GM18507 (cell line): ENCODE measurements around the gene HAUS3.

ENCODE experiments used
- DNase-seq: peaks from one replicate; pipeline ENCODE4 v3.0.0; 2011; ENCODE audit warnings: low read depth; ENCODE audit not compliant: insufficient read length; ENCODE audit errors: extremely low spot score
- FAIRE-seq: peaks from 2 replicates; lab custom pipeline; 2011; peaks lifted over from hg19 to GRCh38; lab: Jason Lieb, UNC

Gene HAUS3

GRCh38 chr4:2241410-2242353, at the start of gene HAUS3, which contains the start of gene POLN:
TSS of gene HAUS3 (minus strand) at chr4:2242121. CDS start at chr4:2240946, 1,175 bp downstream.
TSS of gene POLN (minus strand) at chr4:2242121. CDS start at chr4:2229231, 12,890 bp downstream.
- FAIRE-seq, result peak; percentile 99
- DNase-seq, result peak; percentile 97

DNA sequence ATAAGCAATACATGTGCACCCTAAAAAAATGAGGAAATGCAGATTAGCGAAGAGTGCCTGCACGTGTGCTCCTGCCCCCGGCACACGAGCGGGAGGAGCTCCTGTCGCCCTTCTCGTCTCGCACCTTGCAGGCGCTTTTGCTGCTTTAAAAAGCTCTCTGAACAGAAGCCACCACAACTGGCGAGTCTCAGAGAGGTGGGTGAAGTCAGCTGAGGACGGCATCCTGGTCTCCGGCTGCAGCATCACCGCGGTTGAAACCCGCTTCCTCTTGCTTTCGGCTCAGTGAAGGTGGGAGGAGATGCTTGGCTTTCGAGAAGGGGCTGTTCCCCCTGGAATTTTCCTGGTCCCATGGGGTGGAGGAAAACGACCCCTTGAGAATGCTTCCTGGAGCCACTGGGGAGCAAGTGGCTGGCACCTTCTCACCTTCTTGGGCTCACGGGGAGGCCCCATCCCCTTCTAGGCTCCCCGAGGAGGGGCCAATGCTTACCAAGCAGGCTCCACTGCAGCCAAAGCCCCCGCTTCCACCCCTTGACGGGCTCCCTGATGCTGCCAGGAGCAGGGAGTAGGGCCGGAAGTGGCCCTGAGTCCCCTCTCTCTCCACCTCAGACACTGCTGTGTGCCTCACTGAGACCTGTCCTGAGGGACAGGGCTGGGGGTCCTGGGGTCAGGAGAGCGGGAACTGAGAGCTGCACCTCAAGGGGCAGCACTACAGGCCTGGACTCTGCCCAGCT, 49.2 kb upstream of the HAUS3 start:
- FAIRE-seq (peak; percentile 33), DNase-seq (peak; percentile 22)

DNA sequence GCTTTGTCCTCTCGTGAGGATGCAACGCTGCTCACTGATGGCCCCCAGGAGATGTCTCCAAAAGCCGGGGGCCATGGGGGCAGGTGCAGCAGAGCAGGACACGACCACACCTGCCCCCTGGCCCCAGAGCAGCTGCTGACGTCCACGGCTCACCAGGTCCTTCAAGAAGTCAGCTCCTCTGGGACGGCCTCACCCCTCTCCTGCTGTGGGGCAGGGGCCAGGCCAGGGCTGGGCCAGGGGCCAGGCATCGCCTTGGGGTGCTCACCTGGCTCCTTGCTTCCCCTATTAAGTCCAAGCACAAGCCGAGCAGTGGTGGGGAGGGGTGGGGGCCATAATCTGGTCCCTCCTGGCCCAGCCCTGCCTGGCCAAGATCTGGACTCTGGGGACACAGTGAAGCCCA, 48.6 kb upstream of the HAUS3 start:
- FAIRE-seq (no peak), DNase-seq (no peak)

- DNase-seq (no peak), FAIRE-seq (no peak)
Measured at GRCh38 chr4:2289955-2290333, 48.0 kb upstream of the HAUS3 start.

GRCh38 chr4:2289311-2289954, 47.5 kb upstream of the HAUS3 start:
- DNase-seq (no peak), FAIRE-seq (no peak)

DNA sequence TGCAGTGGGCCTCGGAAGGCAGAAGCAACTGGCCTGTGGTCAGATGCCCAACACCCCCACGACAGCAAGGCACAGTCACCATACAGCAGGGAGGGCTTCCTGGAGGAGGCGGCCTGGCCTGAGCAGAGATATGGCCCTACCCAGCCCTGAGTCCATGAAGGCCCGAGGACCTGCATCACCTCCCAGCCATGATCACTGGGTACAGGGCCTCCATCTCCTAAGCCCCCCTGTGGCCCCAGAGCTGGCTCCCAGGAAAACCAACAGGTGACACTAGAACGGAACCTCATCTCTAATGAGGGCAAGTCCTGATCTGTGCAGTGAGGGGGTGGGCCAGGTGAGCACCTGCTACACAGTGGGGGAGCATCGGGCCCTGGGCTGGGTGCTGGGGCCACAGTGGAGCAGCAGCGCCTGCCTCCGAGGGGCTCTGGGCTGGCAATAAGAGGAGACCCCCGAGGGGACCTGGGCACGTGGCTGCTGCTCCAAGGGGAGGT, 46.2 kb upstream of the HAUS3 start:
- DNase-seq (no peak), FAIRE-seq (no peak)

- DNase-seq (no peak), FAIRE-seq (no peak)
Measured at GRCh38 chr4:2287594-2287915, 45.6 kb upstream of the HAUS3 start.

DNA sequence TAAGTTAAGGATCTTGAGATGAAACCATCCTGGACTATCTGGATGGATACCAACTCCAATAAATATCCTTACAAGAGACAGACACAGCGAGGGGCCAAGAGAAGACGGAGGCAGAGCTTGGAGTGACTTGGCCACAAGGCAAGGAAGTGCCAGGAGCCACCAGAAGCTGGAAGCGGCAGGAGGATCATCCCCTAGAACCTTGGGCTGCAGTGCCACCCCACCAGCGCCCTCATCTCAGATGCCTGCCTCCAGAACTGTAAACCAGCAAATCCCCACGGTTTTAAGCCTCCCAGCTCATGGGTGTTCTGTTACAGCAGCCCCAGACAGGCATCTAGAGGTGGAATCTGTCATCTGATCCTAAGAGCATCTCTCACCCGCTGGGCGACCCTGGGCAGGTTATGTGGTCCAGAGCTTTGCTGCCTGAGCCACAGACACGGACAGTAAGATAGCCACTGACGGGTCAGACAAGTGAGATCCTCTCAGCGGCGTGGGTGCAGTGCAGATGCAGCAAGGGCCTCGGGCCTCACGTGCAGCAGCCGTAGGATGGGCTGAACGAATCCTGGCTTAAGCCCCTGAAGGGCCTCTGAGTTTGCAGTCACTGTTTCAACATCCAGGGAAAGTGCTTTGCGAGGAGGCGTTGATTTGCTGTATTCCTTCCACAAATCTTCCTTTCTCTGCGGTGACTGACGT, 45.1 kb upstream of the HAUS3 start:
- DNase-seq (no peak), FAIRE-seq (no peak)

DNA sequence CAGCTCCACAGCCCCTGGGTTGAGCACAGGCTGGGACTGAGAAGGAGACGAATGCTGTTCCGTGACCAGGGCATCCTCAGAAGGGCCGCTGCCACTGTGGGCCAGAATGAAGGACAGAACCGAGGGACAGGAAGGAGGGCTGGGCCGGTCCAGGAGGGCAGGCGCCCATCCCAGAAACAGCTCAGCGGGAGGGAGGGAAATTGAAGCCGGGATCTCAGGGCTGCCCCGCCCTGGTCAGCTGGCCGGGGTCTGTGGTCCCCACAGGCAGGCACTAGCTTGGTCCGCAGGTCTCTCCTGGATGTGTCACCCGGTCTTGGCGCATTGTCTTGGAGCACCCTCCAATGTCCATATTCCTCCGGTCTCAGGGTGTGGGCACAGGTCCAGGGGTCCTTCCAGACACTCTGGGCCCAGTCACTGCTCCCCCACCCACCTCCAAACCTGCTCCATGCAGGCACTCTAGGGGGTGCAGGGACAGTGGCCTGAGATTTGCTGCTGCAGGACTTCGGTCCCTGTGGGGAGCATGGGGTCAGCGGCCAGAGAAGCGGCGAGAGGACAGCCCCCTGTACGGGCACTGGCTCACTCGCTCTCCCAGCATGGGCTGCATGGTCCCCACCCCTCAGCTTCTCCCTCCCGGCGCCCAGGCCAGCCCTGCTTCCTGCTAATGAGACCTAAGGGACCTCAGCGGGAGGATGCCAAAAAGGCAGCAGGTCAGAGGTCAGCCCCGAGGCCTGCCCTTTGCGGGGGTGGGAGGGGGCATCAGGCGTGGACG, 43.9 kb upstream of the HAUS3 start:
- no peak for FAIRE-seq
- DNase-seq, result no peak

- DNase-seq (no peak), FAIRE-seq (no peak)
Measured at GRCh38 chr4:2284934-2285612, 43.2 kb upstream of the HAUS3 start.

GRCh38 chr4:2284161-2284933, 42.4 kb upstream of the HAUS3 start:
- DNase-seq, result no peak
- no peak for FAIRE-seq

- DNase-seq, result no peak
- no peak for FAIRE-seq
Measured at GRCh38 chr4:2283199-2283711, 41.3 kb upstream of the HAUS3 start.

GRCh38 chr4:2281575-2282343, 39.8 kb upstream of the HAUS3 start:
- peak; percentile 59 for FAIRE-seq

DNA sequence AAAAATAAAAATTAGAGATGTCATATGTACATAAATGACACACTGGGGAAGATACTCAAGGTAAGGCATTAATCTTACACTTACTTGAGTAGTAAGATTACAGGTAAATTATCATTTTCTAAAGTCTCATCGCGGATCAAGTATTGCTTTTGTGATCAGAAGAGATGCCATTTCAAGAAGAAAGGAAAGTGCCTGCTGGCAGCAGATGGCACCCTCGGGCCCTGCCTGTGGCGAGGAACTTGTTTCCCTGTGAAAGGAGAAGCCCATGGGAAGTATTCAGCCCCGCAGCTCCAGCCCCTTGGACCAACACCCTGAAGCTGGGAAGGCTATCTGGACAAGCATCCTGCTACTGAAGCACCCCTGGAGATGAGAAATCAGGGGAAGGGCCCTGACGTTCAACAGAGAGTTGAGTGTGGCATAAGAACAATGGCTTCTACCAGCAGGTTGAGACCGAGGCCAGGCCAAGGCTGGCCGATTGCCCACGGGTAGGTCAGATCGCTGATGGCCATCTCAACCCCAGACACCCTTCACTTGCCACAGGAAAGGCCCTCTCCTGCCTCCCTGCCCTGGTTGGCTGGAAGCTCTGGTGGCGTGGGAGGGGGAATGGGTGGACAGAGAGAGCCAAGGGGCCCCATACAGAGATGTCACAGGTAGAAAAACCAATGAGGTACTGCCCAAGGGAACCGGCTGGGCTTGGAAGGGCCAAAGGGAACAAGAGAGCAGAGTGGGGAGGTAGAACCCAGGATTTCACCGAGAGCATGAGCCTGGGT, 38.8 kb upstream of the HAUS3 start:
- DNase-seq (no peak), FAIRE-seq (no peak)

More at GRCh38 chr4:2281575-2282343, 39.8 kb upstream of the HAUS3 start:
- DNase-seq, result peak; percentile 22

GRCh38 chr4:2277956-2278355, 36.0 kb upstream of the HAUS3 start:
- DNase-seq (no peak), FAIRE-seq (no peak)
